Lower leg skin (tissue), 3 donors: ENCODE data around the gene PLPPR3.

ENCODE experiments used
- POLR2A ChIP-seq, 2 donors: fragments of 450-650 bp; IDR thresholded peaks; one replicate each; pipeline ENCODE4 v1.6.1; 2016 to 2017; ENCODE audit warnings: antibody characterized with exemption in 2 of 2, mild to moderate bottlenecking in 1 of 2, moderate library complexity in 1 of 2
- TF ChIP-seq, protein P1 (sequence below), 3 donors: fragments of 450-650 bp; IDR thresholded peaks; one replicate each; pipeline ENCODE4 v1.5.1; 2016; ENCODE audit warnings: antibody characterized with exemption in 3 of 3, mild to moderate bottlenecking in 3 of 3, moderate library complexity in 2 of 3

DNA sequence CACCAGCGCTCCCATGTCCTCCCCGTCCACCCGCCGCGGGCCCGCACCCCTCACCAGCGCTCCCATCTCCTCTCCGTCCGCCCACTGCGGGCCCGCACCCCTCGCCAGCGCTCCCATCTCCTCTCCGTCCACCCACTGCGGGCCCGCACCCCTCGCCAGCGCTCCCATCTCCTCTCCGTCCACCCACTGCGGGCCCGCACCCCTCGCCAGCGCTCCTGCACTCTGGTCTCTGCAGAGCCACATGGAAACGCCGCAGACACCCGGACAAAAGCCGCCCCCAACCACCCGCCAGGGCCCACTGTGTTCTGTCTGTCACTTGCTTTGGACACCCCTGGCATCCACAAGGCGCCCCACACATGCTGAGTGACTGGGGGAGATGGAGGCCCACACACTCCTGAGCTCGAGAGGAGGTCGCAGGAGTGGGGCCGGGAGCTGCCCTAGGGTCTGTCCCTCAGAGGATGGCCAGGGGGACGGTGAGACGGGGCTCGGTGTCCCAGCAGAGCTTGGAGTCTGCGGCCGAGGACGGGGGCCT is 45.1 kb upstream of the PLPPR3 start:
- TF ChIP-seq, protein P1, sequence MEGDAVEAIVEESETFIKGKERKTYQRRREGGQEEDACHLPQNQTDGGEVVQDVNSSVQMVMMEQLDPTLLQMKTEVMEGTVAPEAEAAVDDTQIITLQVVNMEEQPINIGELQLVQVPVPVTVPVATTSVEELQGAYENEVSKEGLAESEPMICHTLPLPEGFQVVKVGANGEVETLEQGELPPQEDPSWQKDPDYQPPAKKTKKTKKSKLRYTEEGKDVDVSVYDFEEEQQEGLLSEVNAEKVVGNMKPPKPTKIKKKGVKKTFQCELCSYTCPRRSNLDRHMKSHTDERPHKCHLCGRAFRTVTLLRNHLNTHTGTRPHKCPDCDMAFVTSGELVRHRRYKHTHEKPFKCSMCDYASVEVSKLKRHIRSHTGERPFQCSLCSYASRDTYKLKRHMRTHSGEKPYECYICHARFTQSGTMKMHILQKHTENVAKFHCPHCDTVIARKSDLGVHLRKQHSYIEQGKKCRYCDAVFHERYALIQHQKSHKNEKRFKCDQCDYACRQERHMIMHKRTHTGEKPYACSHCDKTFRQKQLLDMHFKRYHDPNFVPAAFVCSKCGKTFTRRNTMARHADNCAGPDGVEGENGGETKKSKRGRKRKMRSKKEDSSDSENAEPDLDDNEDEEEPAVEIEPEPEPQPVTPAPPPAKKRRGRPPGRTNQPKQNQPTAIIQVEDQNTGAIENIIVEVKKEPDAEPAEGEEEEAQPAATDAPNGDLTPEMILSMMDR (IDR thresholded peaks at IDR 0.05) = no peak
- TF ChIP-seq POLR2A (IDR thresholded peaks at IDR 0.05) = no peak
